ENCODE measurements around the gene CLN3.

- TF ChIP-seq CTCF (IDR thresholded peaks at IDR 0.05; ENCODE audit: low read depth, low read length, poor library complexity, severe bottlenecking), result no peak
- TF ChIP-seq EZH2phosphoT487 (IDR thresholded peaks at IDR 0.05; ENCODE audit: borderline replicate concordance, low read length), result no peak
These were observed 41.2 kb upstream of the CLN3 start for GRCh38 chr16:28532940-28533647.
